ENCODE measurements around the gene ZNF248.
"Not testable (repeated sequence)": the region's sequence is repeated elsewhere in the genome, so short reads cannot be mapped to it uniquely, and the experiment has no call there.

The ZNF248 gene

DNA sequence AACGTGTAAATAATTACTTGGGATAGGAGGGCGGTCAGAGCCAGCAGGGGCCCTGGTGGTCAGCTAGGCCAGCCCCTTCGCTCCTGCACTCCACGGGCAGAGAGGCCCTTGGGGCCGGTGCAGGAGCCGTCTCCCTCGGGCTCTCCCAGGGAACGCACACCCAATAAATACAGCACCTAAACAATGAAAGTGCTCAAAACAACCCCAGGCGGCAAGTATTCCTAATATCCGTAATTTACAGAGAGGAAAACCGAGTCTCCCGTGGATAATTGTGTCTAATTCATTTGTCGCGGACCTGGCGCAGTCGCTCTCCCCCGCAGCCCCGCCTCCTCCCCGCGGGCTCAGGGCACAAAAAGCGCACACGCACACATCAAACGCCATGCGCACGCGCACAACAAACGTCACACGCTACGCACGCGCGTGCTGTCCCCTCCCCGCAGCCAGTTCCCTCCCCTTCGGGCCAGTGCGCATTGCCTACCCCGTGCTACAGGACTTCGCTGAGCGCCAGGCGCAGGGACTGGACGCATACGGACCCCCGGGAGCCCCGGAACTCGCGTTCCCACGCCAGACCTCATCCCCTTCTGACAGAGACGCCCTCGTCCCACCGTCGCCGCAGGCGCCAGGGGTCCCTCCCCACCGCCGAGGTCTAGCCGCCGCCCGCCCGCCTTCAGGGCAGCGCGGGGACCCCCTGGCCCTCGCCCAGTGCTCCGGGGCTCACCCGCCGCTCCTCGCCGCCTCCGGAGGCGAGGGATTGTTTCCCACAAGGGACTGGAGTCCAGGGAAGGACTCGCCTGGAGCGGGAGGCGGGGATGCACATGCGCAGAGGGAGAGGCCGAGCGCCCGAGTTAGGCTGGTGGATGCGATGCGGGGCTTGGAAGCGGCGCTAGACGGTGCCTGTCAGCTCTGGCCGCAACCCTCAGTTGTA is at the start of gene ZNF248:
ZNF248 (minus strand) TSS at position 324 of the 925 bp plus-strand sequence. CDS start 1,300 bp downstream, outside the sequence.
- peak; percentile 89 to 93 for DNase-seq

- DNase-seq: no peak
Measured at GRCh38 chr10:37906382-37906781, 49.0 kb upstream of the ZNF248 start.

- DNase-seq: no peak
Measured at GRCh38 chr10:37896436-37896835, 39.0 kb upstream of the ZNF248 start.

- DNase-seq: no peak
Measured at GRCh38 chr10:37895674-37896073, 38.3 kb upstream of the ZNF248 start.

- no peak for DNase-seq
Measured at GRCh38 chr10:37885850-37886249, 28.4 kb upstream of the ZNF248 start.

GRCh38 chr10:37872955-37873354 is 15.5 kb upstream of the ZNF248 start:
- no peak for DNase-seq

GRCh38 chr10:37872283-37872682 is 14.9 kb upstream of the ZNF248 start:
- DNase-seq: no peak

GRCh38 chr10:37871568-37872251 is 14.3 kb upstream of the ZNF248 start:
- DNase-seq: no peak

- DNase-seq: no peak
Measured at GRCh38 chr10:37871143-37871542, 13.7 kb upstream of the ZNF248 start.

GRCh38 chr10:37868796-37869195 is 11.4 kb upstream of the ZNF248 start:
- no peak for DNase-seq

DNA sequence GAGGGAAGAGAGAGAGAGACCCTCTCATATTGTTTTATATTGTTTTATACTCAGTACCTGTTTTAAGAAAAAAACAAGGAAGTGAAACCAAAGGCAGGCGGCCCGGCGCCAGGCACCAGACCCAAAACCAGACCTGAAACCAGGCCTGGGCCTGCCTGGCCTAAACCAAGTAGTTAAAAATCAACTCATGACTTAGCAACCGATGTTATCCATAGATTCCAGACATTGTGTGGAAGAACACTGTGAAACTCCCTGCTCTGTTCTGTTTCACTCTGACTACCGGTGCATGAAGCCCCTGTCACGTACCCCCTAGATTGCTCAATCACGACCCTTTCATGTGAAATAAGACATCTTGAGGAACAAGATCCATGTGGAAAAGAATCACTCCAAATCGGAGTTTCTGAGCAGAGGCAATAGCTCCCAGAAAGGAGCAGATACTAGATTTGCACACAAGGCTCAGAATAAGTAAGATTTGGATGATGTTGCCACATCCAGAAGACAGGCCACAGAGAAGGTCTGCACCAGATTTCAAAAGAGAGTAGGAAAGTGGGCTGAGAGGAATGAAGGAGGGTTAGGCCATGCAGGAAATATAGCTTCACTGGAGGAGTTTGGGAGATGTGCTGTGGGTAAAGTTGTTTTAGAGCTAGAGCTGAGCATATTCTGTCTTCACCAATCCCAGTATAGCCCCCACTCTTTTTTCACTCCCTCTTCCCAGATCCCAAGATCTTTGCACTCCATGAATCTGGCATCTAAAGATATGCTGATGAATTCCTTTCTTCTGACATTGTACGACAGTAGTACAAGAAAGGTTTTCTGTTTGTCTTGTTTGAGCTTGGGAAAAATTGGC is 8.8 kb upstream of the ZNF248 start:
- DNase-seq: no peak

DNA sequence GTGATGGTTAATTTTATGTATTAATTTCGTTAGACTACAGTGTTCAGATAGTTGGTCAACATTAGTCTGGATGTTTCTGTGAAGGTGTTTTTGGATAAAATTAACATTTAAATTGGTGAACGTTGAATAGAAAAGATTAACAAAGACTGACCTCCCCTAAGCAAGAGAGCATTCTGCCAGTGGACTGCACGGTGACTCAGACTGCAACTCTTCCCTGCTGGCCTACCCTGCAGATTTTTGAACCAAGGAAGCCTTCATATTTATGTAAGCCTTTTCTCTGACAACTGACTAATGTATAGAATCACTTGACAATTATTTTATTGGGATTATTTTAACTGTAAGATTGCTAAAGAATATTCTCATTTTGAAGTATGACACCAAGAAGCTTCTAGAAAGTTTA is 7.9 kb upstream of the ZNF248 start:
- no peak for DNase-seq

GRCh38 chr10:37860494-37861190 is 3.2 kb upstream of the ZNF248 start:
- DNase-seq: no peak

DNA sequence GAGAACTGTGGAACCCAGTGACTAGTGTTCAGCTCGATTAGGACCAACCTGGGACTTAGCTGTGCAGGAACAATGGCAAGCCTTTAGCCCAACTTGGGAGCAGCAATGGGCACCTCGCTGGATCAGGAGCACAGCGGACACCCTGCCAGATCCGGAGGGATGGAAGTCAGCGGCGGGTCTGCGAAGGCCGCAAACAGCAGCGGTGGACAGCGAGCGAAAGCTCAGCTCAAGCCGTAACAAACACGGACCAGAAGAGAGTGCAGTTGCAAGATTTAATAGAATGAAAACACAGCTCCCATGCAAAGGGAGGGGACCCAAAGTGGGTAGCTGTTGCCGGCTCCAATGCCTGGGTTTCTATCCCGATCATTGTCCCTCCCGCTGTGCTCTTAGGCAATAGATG is 1.9 kb upstream of the ZNF248 start:
- not testable (repeated sequence) for DNase-seq

DNA sequence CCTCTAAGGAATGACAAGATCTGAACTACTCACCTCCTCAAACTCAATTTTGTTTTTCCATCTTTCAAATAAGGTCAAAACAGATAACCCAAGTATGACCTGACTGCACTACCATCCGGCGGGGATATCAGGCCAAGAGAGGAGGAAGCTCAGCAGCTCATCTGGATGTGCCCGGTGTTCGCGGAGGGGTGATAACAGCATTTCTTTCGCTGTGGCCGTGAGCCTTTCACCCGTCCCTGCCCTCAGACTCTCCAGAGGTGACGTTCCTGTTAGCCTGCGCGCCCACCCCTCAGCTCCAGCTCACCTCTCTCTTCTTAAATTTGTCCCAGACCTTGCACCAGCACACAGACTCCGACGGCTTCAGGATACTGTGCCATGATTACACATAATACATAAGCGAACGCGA is 526 bp downstream of the ZNF248 start:
- no peak for DNase-seq

DNA sequence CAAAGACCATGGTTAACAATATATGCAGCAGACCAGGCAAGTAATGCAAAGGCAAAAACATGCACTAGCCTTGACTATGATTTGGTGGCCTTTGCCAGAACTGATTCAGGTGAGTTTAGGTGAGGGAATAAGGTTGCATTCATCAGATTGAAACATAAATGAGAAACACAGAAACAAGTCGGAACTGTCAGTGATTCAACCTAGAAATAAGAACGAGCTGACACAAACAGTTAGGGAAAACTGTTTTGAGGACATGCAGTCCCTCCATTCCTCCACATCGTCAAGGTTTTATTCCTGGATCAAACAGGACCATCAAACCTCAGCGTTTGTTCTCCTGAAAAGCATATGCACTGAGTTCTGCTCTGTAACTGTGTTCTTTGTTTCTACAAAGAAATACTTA is 1.8 kb downstream of the ZNF248 start:
- DNase-seq: no peak

- no peak for DNase-seq
Measured at GRCh38 chr10:37854626-37855025, 2.8 kb downstream of the ZNF248 start.

- DNase-seq: no peak
Measured at GRCh38 chr10:37844644-37845043, 12.8 kb downstream of the ZNF248 start.

DNA sequence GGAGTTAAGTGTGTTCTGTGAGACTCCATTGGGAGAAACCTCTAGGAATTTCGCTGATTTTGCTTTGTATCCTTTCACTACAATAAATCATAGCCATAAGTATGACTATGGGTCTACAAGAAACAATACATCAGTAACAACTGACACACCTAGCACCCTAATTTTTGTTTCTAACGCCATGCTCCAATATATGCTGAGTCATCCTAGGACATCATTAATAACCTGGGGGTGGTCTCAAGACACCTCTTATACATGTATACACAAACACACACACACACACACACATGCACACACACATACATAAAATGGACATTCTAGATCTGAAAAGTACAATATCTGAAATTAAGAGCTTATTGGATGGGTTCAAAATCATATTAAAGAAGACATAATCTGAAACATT is 18.2 kb downstream of the ZNF248 start:
- DNase-seq: no peak

DNA sequence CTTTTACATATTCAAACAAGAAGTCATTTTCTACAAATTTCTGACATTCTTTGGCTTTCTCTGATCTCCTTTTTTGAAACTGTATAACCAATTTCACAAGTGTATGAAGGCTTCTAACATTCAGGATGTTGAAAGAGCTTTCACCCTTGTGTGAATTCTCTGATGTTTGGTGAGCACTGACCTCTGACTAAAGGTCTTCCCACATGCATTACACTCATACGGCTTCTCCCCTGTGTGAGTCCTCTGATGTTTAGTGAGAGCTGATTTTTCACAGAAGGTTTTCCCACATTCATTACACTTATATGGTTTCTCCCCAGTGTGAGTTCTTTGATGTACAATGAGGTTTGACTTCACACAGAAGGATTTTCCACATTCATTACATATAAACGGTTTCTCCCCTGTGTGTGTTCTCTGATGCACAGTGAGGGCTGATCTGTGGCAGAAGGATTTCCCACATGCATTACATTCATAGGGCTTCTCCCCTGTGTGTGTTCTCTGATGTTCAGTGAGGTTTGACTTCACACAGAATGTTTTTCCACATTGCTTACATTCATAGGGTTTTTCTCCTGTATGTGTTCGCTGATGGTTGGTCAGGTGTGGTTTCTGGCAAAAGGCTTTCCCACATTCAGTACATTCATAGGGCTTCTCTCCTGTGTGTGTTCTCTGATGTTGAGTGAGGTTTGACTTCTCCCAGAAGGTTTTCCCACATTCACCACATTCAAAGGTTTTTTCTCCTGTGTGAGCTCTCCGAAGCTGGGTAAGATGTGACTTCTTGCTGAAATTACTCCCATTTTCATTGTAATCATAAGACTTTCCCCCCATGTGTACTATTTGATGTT is 25.7 kb downstream of the ZNF248 start:
- DNase-seq: no peak

DNA sequence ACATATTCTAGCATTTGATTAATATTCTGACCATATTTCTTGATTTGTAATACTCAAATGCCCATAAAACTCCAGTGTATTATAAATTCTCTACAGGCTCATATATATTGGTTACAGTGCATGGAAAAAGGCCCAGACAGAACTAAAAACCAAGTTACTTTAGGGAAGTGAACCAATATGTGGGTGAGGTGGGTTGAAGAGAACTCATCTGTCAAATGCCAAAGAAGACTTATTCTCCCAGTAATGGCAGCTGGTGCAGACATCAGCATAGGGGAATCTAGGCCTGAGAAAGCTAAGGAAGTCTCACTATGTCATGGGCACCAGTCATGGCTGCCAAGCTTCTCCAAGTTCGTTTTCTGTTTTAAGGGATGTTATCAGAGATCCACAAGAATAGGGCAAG is 30.6 kb downstream of the ZNF248 start:
- no peak for DNase-seq

- no peak for DNase-seq
Measured at GRCh38 chr10:37821237-37821636, 36.2 kb downstream of the ZNF248 start.

Data from NCI-H2081 (cell line).